ENCODE measurements around the gene ITGA4. TPM values are rescaled to one million over a fixed set of nuclear protein-coding genes. Genes with fewer than 3 reads are reported as not detected.

The ITGA4 gene
- total and polyA plus RNA-seq, 2 of the 13 experiments (the other 11 are each of a cell fraction or from before 2014, with no cell fraction given), result not detected

GRCh38 chr2:181420259-181421130 is 36.7 kb upstream of the ITGA4 start:
- no peaks in the 10 kb centered on the region for H3K4me1 ChIP-seq (ENCODE audit: insufficient read depth, low read length)
- H4K20me1 ChIP-seq (ENCODE audit: insufficient read depth, low read length), result no peaks in the 10 kb centered on the region
- no peak overlapping the region for H2AFZ ChIP-seq (ENCODE audit: low read length)
- H3K79me2 ChIP-seq (ENCODE audit: insufficient read depth, low read length), result no peaks in the 10 kb centered on the region
- DNase-seq (ENCODE audit: low spot score), result no peak
- 12% methylated on average over 6 of the region's 6 CpGs for WGBS (ENCODE audit: low lambda C conversion rate)
- FAIRE-seq, result no peak
- no peaks in the 10 kb centered on the region for H3K36me3 ChIP-seq (replicated peaks in 1 of 2; ENCODE audit: control insufficient read depth in 1 of 2, insufficient read depth in 2 of 2, low read length in 2 of 2)
- TF ChIP-seq EED (CRISPR knock-in tag; IDR thresholded peaks at IDR 0.05), result no peak
- TF ChIP-seq HBP1 (CRISPR knock-in tag; IDR thresholded peaks at IDR 0.05; ENCODE audit: low read depth), result no peak
- TF ChIP-seq ZNF274 (CRISPR knock-in tag; IDR thresholded peaks at IDR 0.05), result no peak
- no peak for TF ChIP-seq SMC3 (IDR thresholded peaks at IDR 0.05; ENCODE audit: low read length)
- no peak for TF ChIP-seq JDP2 (CRISPR knock-in tag; IDR thresholded peaks at IDR 0.05; ENCODE audit: borderline replicate concordance)
- TF ChIP-seq ETV6 (CRISPR knock-in tag; conservative IDR thresholded peaks at IDR 0.05), result no peak
- no peak for TF ChIP-seq TRIM22 (IDR thresholded peaks at IDR 0.05)
- no peak for TF ChIP-seq ASH2L (IDR thresholded peaks at IDR 0.05; ENCODE audit: insufficient read length, low read depth, low read length)
- no peak for TF ChIP-seq NFYC (CRISPR knock-in tag; IDR thresholded peaks at IDR 0.05)
- no peak for TF ChIP-seq ZNF607 (CRISPR knock-in tag; IDR thresholded peaks at IDR 0.05; ENCODE audit: borderline replicate concordance)
- no peak for TF ChIP-seq KDM5A (IDR thresholded peaks at IDR 0.05; ENCODE audit: borderline replicate concordance, low read length)
- TF ChIP-seq NR2F6 (IDR thresholded peaks at IDR 0.05), result no peak
- TF ChIP-seq NR2F6 (CRISPR knock-in tag; IDR thresholded peaks at IDR 0.05), result no peak
- TF ChIP-seq ZNF709 (CRISPR knock-in tag; IDR thresholded peaks at IDR 0.05), result no peak
- no peak for TF ChIP-seq ZNF12 (CRISPR knock-in tag; IDR thresholded peaks at IDR 0.05)
- no TSS peak for BruUV-seq (replicated peaks)
- no peak overlapping the region for H3K27ac ChIP-seq (ENCODE audit: extremely low read length, insufficient read depth, low read length)
- H3K9me3 ChIP-seq (ENCODE audit: low read length), result no peaks in the 10 kb centered on the region
- ATAC-seq, result no peak
- ChIA-PET POLR2A (no interaction called here), CTCF (ENCODE audit: low intra/inter-chr PET ratio, low total read pairs) (no interaction called here)
- in situ Hi-C loops (cut with HindIII; ENCODE audit: extremely low pct_ligation_motif_present, low pct_unique_long_range_greater_than_20kb) (no loop called here), intact Hi-C loops (cut with micrococcal nuclease; ENCODE audit: unreplicated experiment) (no loop called here)
- H3K9ac ChIP-seq (ENCODE audit: insufficient read depth, low read depth, low read length), result no peak overlapping the region
- no peaks in the 10 kb centered on the region for H3K27me3 ChIP-seq (ENCODE audit: control insufficient read depth in 1 of 2, insufficient read depth in 2 of 2, low read length in 2 of 2)
- no peak overlapping the region for H3K4me3 ChIP-seq (replicated peaks in 1 of 3; ENCODE audit: insufficient read depth in 1 of 3, low read depth in 2 of 3, low read length in 3 of 3)
- no peak overlapping the region for H3K4me2 ChIP-seq (ENCODE audit: low read depth, low read length)

Data from HepG2 (cell line).